HG02884 (cell line): ENCODE data around the gene CUX1.
"Not testable (repeated sequence)": the region's sequence is repeated elsewhere in the genome, so short reads cannot be mapped to it uniquely, and the experiment has no call there.

Experiments used
- ATAC-seq: cut with Tn5 transposase; IDR thresholded peaks from one replicate; pipeline ENCODE4 v1.9.1; 2021; ENCODE audit warnings: mild to moderate bottlenecking, moderate library complexity; ENCODE audit not compliant: unreplicated experiment

Gene CUX1

DNA sequence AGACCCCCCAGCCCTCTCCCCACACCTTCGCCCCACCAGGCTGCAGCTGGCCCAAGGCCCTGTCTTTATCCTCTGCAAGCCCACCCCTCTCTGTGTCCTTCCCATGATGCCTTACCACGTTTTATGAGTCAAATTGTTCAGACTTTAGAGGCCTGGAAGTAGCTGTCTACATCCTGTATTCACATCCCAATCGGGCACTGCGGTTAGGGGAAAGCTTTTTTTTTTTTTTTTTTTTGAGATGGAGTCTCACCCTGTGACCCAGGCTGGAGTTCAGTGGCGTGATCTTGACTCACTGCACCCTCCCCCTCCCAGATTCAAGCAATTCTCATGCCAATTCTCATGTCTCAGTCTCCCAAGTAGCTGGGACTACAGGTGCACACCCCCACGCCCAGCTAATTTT, 347.7 kb downstream of the CUX1 start:
- ATAC-seq, result no peak

DNA sequence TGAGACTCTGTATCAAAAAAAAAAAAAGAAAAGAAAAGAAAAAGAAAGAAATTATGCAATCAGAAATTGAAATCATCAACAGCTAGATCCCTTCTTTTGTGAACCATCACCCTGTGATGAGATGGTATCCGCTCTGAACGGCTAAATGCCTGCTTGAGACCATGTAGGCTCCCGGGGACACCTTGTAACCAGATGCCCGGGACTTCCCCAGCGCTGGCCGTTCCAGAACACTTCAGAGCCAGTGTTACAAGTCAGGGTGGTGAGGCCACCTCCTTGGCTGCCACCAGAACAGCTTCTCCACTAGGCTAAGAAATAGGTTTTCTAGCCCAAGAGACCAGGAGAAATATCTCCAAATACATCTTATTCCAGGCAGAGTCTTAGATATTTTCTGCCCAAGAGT, 349.8 kb downstream of the CUX1 start:
- no peak for ATAC-seq

GRCh38 chr7:102169651-102170392, 352.4 kb downstream of the CUX1 start:
- no peak for ATAC-seq

- no peak for ATAC-seq
These were observed 353.1 kb downstream of the CUX1 start for GRCh38 chr7:102170393-102170970.

DNA sequence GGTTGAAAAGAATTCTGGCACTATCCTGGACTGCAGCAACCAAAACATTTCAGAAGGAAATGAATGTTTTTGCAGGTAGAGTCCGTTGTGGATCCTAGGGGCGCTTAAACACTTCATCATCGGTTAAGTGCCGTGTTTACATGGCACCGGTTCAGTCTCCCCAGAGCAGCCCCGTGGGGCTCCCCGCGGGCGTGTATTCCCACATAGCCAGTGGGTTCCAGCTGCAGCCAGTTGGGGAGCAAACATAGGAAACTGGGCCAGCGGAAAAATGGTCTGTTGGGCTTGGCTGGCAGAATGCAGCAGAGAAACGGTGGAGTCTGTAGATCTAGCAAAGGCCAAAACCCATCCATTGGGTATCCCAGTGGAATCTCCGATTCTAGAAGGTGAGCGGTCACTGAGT, 356.2 kb downstream of the CUX1 start:
- ATAC-seq, result no peak

- ATAC-seq, result no peak
These were observed 358.2 kb downstream of the CUX1 start for GRCh38 chr7:102175423-102176170.

DNA sequence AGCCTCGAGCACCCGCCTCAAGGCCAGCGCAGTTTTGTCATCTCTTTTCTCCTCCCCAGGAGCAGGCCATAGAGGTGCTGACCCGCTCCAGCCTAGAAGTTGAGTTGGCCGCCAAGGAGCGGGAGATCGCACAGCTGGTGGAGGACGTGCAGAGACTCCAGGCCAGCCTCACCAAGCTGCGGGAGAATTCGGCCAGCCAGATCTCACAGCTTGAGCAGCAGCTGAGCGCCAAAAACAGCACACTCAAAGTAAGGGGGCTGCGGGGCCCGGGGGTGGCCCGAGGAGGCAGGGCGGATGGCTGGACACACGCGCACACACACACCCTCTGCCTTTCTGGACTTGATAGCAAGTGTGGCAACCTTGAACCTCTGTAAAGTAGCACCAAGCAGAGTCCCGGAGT, 361.0 kb downstream of the CUX1 start:
- no peak for ATAC-seq

DNA sequence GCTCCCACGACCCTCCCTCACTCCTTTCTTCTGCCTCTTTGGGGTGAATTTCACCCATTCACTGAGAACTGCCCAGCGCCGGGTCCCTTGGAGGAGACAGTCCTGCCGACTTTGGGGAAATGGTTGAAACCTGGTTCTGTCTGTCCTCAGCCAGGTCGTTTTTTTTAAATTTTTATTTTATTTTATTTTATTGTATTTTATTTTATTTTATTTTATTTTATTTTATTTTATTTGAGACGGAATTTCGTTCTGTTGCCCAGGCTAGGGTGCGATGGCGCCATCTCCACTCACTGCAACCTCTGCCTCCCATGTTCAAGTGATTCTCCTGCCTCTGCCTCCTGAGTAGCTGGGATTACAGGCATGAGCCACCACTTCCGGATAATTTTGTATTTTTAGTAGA, 363.3 kb downstream of the CUX1 start:
- no peak for ATAC-seq

- ATAC-seq, result no peak
These were observed 364.1 kb downstream of the CUX1 start for GRCh38 chr7:102181517-102181916.

- no peak for ATAC-seq
These were observed 364.6 kb downstream of the CUX1 start for GRCh38 chr7:102182016-102182415.

DNA sequence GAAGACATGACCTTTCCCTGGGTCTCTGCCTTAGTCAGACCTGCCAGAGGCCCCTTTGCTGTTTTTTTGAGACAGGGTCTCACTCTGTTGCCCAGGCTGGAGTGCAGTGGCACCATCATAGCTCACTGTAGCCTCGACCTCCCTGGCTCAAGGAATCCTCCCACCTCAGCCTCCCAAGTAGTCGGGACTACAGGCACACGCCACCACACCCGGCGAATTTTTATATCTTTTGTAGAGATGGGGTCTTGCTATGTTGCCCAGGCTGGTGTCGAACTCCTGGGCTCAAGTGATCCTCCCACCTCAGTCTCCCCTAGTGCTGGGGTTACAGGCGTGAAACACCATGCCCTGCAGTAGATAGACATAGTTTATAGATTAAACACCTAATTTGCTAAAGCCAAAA, 366.4 kb downstream of the CUX1 start:
- ATAC-seq, result not testable (repeated sequence)

- ATAC-seq, result no peak
These were observed 366.9 kb downstream of the CUX1 start for GRCh38 chr7:102184303-102184702.

- ATAC-seq, result no peak
These were observed 368.4 kb downstream of the CUX1 start for GRCh38 chr7:102185796-102186195.

GRCh38 chr7:102186306-102186705, 368.9 kb downstream of the CUX1 start:
- ATAC-seq, result no peak

DNA sequence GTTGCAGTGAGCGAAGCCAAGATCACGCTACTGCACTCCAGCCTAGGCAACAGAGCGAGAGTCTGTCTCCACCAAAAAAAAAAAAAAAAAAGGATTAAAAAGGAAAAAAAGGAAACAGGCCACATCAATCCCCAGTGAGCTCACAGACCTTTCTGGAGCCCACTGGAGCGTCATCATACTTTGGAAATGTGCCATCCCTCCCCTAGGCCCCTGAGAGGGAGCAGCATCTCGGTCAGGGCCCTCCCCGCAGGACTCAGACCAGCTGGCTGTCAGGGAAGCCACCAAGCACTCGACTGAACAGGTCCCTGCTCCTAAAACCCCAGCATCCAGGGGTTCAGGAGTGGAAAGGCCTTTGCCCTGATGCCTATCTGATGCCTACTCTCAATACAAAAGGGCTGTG, 371.3 kb downstream of the CUX1 start:
- ATAC-seq, result no peak

- no peak for ATAC-seq
These were observed 372.3 kb downstream of the CUX1 start for GRCh38 chr7:102189756-102190155.

DNA sequence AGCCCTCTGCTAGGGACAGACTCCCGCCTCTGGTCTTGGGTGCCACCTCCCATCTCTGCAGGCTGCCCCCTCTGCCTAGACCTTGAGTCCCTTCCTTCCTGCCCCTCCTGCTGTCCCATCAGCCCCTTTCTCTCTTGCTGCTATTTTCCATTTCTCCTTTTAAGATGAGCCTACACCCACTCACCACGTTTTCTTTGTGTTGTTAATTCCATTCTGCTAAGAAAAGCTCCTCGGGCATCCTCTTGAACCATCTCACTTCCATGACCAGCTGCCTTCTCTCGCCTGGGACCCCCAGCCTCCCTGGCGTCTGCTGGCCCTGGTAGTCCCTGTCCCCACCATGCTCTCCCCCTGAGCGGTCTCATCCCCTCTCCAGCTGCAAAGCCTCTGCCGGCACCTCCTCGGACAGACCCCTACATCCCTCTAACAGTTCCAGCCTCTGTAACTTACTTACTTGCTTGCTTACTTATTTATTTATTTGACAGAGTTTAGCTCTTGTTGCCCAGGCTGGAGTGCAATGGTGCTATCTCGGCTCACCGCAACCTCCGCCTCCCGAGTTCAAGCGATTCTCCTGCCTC, 373.4 kb downstream of the CUX1 start:
- no peak for ATAC-seq

- no peak for ATAC-seq
These were observed 374.3 kb downstream of the CUX1 start for GRCh38 chr7:102191556-102192379.

DNA sequence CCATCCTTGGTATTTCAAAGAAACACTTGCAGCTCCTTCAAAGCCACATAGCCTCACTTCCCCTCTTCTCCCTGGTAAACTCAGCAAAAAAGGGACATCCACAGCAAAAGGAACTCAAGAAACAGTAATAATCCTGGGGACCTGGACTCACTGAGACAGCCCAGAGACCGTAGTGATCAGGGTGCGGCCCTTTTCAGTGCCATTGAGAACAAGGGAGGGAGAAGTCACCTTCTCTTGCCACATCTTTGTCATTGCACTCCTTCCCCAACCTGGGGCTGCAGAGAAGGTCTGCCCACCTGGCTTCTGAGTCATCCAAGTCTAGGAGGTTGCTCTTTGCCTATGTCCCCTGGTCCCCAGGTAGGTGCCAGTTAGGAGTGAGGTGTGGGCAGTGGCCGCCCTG, 375.4 kb downstream of the CUX1 start:
- ATAC-seq, result no peak

- ATAC-seq, result no peak
These were observed 376.4 kb downstream of the CUX1 start for GRCh38 chr7:102193806-102194205.

DNA sequence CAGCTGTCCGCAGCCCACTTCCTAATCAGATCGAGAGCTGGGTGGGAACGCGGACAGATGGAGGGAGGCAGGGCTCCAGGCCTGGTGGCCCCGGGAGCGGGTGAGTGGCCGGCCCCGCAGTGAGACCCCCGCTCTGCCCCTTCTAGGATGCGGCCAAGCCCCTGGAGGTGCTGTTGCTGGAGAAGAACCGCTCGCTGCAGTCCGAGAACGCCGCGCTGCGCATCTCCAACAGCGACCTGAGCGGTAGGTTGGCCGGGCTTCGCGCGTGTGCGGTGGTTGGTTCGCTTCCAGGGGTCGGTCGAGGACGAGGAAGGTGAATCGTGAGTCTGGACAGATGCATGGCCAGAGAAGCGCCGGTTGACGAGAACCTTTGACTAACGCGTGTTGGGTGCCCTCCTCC, 377.9 kb downstream of the CUX1 start:
- no peak for ATAC-seq
